ENCODE results near the gene TCP11L1. TPM values are rescaled to one million over a fixed set of nuclear protein-coding genes. Genes with fewer than 3 reads are reported as not detected.

TCP11L1 gene
- total RNA-seq, 2 experiments from 2014 or later: 24.6 to 26.1 TPM

DNA sequence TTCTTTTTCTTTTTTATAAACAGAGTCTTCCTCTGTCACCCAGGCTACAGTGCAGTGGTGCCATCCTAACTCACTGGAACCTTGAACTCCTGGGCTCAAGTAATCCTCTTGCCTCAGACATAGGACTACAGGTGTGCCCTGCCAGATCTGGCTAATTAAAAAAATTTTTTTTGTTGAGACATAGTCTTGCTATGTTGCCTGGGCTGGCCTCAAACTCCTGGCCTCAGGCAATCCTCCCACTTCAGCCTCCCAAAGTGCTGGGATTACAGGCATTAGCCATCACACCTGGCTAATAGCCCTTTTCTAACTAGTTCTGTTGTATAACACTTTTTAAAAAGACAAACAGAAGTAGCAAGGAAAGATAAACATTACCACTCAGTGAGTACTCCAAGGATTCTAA is 64.5 kb downstream of the TCP11L1 start:
- Histone ChIP-seq H3K27ac (ENCODE audit: low read depth, low read length, poor library complexity, severe bottlenecking) (no peak overlapping the region), H3K36me3 (ENCODE audit: insufficient read depth, low read length) (peaks cover 46% of the 10 kb centered on the region), H3K4me2 (ENCODE audit: low read length) (no peak overlapping the region), H3K79me2 (ENCODE audit: insufficient read depth, low read depth, low read length) (no peaks in the 10 kb centered on the region), H3K9me2 (ENCODE audit: insufficient read depth, low read length) (no peaks in the 10 kb centered on the region), H3K9me3 (ENCODE audit: low read length) (no peaks in the 10 kb centered on the region), H2AFZ (ENCODE audit: low read length) (no peak overlapping the region), H3K4me1 (ENCODE audit: insufficient read depth, low read length, poor library complexity, severe bottlenecking) (no peaks in the 10 kb centered on the region), H4K20me1 (ENCODE audit: insufficient read depth, low read length) (no peaks in the 10 kb centered on the region), H3K4me3 (ENCODE audit: low read depth, low read length, poor library complexity, severe bottlenecking) (no peak overlapping the region)
- intact Hi-C loops (cut with micrococcal nuclease; ENCODE audit: unreplicated experiment): no loop called here
- ChIA-PET POLR2A (interaction anchor here (2.8 kb wide), 1 partner anchor 13 kb away, joined by 8 read pairs; no protein-coding TSS in a partner anchor), CTCF (ENCODE audit: unreplicated experiment) (no interaction called here)
- DNase-seq (ENCODE audit: low spot score): no peak
- BruUV-seq (replicated peaks): no TSS peak
- TF ChIP-seq, protein P1, sequence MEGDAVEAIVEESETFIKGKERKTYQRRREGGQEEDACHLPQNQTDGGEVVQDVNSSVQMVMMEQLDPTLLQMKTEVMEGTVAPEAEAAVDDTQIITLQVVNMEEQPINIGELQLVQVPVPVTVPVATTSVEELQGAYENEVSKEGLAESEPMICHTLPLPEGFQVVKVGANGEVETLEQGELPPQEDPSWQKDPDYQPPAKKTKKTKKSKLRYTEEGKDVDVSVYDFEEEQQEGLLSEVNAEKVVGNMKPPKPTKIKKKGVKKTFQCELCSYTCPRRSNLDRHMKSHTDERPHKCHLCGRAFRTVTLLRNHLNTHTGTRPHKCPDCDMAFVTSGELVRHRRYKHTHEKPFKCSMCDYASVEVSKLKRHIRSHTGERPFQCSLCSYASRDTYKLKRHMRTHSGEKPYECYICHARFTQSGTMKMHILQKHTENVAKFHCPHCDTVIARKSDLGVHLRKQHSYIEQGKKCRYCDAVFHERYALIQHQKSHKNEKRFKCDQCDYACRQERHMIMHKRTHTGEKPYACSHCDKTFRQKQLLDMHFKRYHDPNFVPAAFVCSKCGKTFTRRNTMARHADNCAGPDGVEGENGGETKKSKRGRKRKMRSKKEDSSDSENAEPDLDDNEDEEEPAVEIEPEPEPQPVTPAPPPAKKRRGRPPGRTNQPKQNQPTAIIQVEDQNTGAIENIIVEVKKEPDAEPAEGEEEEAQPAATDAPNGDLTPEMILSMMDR (conservative IDR thresholded peaks at IDR 0.05; ENCODE audit: low read length): no peak
- no peak for TF ChIP-seq EZH2phosphoT487 (IDR thresholded peaks at IDR 0.05; ENCODE audit: borderline replicate concordance, low read depth, low read length)

DNA sequence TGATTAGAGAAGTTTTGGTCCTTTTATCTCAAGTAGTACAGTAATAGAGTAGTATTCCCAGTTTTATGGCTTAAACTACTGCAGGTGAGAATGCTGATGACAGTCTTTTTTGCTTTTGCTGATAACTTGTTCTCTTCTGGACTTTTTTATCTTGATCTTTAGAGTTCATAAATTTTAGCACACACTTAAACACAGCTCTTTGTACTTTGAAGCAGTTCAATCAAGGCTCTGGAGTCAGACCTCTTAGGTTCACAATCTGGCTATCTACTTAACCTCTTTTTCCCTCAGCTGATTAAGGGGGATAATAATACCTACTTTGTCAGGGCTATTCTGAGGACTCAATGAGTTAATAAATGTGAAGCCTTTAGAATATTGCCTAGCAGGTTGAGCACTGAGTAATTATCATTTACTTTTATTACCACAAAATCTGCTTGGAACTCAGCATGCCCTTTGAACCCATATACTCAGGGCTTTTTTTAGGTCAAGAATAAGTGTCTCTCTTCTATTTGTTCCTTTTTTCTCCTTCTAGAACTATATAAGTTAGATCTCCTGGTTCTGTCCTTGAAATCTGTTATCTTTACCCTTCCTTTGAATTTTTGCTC is 70.0 kb downstream of the TCP11L1 start:
- DNase-seq (ENCODE audit: low spot score): no peak
- no peaks in the 10 kb centered on the region for H3K4me1 ChIP-seq (ENCODE audit: insufficient read depth, low read length, poor library complexity, severe bottlenecking)
- intact Hi-C loops (cut with micrococcal nuclease; ENCODE audit: unreplicated experiment): no loop called here
- no TSS peak for BruUV-seq (replicated peaks)
- H3K4me3 ChIP-seq (ENCODE audit: low read depth, low read length, poor library complexity, severe bottlenecking): no peak overlapping the region
- H2AFZ ChIP-seq (ENCODE audit: low read length): no peak overlapping the region
- no peak overlapping the region for H3K27ac ChIP-seq (ENCODE audit: low read depth, low read length, poor library complexity, severe bottlenecking)
- H3K4me2 ChIP-seq (ENCODE audit: low read length): no peak overlapping the region
- no peaks in the 10 kb centered on the region for H3K9me3 ChIP-seq (ENCODE audit: low read length)
- H3K36me3 ChIP-seq (ENCODE audit: insufficient read depth, low read length): peaks cover 10% of the 10 kb centered on the region; the same call in 1 of the 2 replicates
- no peaks in the 10 kb centered on the region for H3K9me2 ChIP-seq (ENCODE audit: insufficient read depth, low read length)
- CTCF ChIA-PET (ENCODE audit: unreplicated experiment): no interaction called here
- POLR2A ChIA-PET: interaction anchor here (2.2 kb wide), 1 partner anchor 16 kb away, joined by 7 read pairs; no protein-coding TSS in a partner anchor
- TF ChIP-seq EZH2phosphoT487 (IDR thresholded peaks at IDR 0.05; ENCODE audit: borderline replicate concordance, low read depth, low read length): no peak
- TF ChIP-seq, protein P1 (conservative IDR thresholded peaks at IDR 0.05; ENCODE audit: low read length): no peak
- H4K20me1 ChIP-seq (ENCODE audit: insufficient read depth, low read length): no peaks in the 10 kb centered on the region
- no peaks in the 10 kb centered on the region for H3K79me2 ChIP-seq (ENCODE audit: insufficient read depth, low read depth, low read length)

DNA sequence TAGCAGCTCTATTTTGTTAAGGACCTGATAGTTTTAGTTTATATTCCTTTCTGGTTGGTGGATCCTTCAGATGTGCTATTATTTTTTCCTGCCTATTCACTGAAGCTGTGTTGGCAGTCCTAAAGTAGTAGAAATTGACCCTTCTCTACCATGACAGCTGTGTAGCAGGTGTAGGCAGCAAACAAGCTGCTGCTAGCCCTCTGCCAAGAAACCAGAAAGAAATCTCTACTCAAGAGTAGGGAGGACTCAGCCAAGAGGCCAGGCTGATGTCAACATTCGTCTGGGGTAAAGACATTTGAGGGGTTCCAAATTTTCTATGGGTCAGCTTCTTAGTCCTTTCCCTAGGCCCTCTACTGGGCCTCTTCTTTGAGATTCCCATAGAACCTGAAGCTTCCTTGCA is 70.7 kb downstream of the TCP11L1 start:
- TF ChIP-seq, protein P1 (conservative IDR thresholded peaks at IDR 0.05; ENCODE audit: low read length): no peak
- no peak for TF ChIP-seq EZH2phosphoT487 (IDR thresholded peaks at IDR 0.05; ENCODE audit: borderline replicate concordance, low read depth, low read length)
- ChIA-PET CTCF (ENCODE audit: unreplicated experiment) (no interaction called here), POLR2A (interaction anchor here (0.5 to 2.2 kb wide), 5 partner anchors 11 to 65 kb away, joined by 3 to 7 read pairs (median 4); no protein-coding TSS in a partner anchor)
- Histone ChIP-seq H3K9me3 (ENCODE audit: low read length) (no peaks in the 10 kb centered on the region), H3K36me3 (ENCODE audit: insufficient read depth, low read length) (peaks cover 6% of the 10 kb centered on the region; the same call in 1 of the 2 replicates), H3K4me2 (ENCODE audit: low read length) (no peak overlapping the region), H3K27ac (ENCODE audit: low read depth, low read length, poor library complexity, severe bottlenecking) (no peak overlapping the region), H3K4me1 (ENCODE audit: insufficient read depth, low read length, poor library complexity, severe bottlenecking) (no peaks in the 10 kb centered on the region), H2AFZ (ENCODE audit: low read length) (no peak overlapping the region), H3K9me2 (ENCODE audit: insufficient read depth, low read length) (no peaks in the 10 kb centered on the region), H3K79me2 (ENCODE audit: insufficient read depth, low read depth, low read length) (no peaks in the 10 kb centered on the region), H3K4me3 (ENCODE audit: low read depth, low read length, poor library complexity, severe bottlenecking) (no peak overlapping the region), H4K20me1 (ENCODE audit: insufficient read depth, low read length) (no peaks in the 10 kb centered on the region)
- intact Hi-C loops (cut with micrococcal nuclease; ENCODE audit: unreplicated experiment): no loop called here
- no TSS peak for BruUV-seq (replicated peaks)
- no peak for DNase-seq (ENCODE audit: low spot score)
